ENCODE data around the gene AIMP1.

- TF ChIP-seq CTCF (IDR thresholded peaks at IDR 0.05) (no peak), ATF2 (CRISPR knock-in tag; IDR thresholded peaks at IDR 0.05; ENCODE audit: borderline replicate concordance, low read depth) (no peak), KAT7 (CRISPR knock-in tag; IDR thresholded peaks at IDR 0.05; ENCODE audit: borderline replicate concordance) (no peak), GABPB1 (CRISPR knock-in tag; IDR thresholded peaks at IDR 0.05) (no peak), ATF3 (CRISPR knock-in tag; conservative IDR thresholded peaks at IDR 0.05) (no peak), PREB (CRISPR knock-in tag; IDR thresholded peaks at IDR 0.05; ENCODE audit: borderline replicate concordance) (no peak), ELF4 (CRISPR knock-in tag; IDR thresholded peaks at IDR 0.05; ENCODE audit: low read depth) (no peak), TP53 (CRISPR knock-in tag; IDR thresholded peaks at IDR 0.05) (no peak), IRF1 (CRISPR knock-in tag; IDR thresholded peaks at IDR 0.05) (no peak), CREM (CRISPR knock-in tag; IDR thresholded peaks at IDR 0.05) (no peak), NR2C2 (CRISPR knock-in tag; IDR thresholded peaks at IDR 0.05) (no peak), MYBL2 (CRISPR knock-in tag; IDR thresholded peaks at IDR 0.05) (no peak)
These were observed 24.4 kb downstream of the AIMP1 start for GRCh38 chr4:106340774-106341173.
